ENCODE data around the gene ZNF468.
"Not testable (repeated sequence)": the region's sequence is repeated elsewhere in the genome, so short reads cannot be mapped to it uniquely, and the experiment has no call there.

Gene ZNF468

DNA sequence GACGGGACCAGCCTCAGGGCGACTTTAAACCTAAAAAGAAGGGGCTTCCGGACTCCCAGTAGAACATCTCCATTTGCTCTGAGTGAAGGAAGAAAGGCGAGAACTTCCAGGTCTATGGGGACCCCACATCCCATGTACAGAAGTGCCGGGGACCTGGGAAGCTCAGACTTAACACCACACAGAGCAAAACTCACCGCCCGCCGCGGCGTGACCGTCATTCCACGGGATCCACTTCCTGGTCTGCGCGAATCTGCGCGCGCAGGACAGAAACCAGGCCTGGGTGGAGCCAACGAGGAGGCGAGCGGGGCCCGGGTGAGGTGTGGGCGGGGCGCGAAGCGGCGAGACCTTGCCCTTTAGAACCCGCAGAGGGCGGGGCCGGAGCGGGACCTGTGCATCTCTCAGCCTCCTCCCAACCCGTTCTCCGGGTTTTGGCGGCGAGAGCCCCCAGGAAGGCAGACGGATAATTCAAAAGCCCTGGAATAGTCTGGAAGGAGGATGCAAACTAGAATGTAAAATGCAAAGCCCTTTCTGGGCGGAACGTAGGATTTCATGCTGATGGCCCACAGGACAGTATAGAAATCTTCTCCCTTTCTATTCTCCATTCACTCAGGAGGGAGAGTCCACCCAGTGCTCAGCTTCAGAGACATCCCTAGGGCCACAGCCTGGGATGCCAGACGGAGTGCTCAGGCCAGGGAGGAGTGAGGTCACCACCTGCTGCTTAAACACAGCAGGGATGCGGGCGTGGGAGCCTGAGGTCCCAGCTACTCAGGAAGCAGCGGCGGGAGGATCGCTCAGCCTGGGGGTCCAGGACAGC, at the start of gene ZNF468:
Gene ZNF468, minus strand, starts transcription at position 242 of the 814 bp plus-strand sequence. CDS start 3,347 bp downstream, outside the sequence.
- peak; percentile 20 to 26 for DNase-seq (ENCODE audit: low read depth in 2 of 2)

GRCh38 chr19:52904052-52904780, 46.8 kb upstream of the ZNF468 start:
- DNase-seq (ENCODE audit: low read depth in 2 of 2) = not testable (repeated sequence)

GRCh38 chr19:52901842-52902241, 44.4 kb upstream of the ZNF468 start:
- no peak for DNase-seq (ENCODE audit: low read depth in 2 of 2)

- DNase-seq (ENCODE audit: low read depth in 2 of 2) = not testable (repeated sequence)
These were observed 41.2 kb upstream of the ZNF468 start for GRCh38 chr19:52898596-52898995.

DNA sequence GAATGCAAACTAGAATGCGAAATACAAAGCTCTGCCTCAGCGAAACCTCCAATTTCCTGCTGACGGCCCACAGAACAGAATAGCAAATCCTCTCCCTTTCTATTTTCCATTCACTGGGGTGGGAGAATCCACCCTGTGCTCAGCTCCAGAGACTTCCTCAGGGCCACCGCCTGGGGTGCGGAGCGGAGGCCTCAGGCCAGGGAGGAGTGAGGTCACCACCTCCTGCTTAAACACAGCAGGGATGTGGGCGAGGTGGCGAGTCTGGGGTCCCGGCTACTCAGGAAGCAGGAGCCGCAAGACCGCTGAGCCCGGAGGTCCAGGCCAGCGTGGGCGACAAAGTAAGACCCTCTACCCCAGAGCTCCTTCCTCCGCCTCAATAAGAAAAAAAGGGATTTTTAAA, 40.7 kb upstream of the ZNF468 start:
- DNase-seq (ENCODE audit: low read depth in 2 of 2) = no peak

DNA sequence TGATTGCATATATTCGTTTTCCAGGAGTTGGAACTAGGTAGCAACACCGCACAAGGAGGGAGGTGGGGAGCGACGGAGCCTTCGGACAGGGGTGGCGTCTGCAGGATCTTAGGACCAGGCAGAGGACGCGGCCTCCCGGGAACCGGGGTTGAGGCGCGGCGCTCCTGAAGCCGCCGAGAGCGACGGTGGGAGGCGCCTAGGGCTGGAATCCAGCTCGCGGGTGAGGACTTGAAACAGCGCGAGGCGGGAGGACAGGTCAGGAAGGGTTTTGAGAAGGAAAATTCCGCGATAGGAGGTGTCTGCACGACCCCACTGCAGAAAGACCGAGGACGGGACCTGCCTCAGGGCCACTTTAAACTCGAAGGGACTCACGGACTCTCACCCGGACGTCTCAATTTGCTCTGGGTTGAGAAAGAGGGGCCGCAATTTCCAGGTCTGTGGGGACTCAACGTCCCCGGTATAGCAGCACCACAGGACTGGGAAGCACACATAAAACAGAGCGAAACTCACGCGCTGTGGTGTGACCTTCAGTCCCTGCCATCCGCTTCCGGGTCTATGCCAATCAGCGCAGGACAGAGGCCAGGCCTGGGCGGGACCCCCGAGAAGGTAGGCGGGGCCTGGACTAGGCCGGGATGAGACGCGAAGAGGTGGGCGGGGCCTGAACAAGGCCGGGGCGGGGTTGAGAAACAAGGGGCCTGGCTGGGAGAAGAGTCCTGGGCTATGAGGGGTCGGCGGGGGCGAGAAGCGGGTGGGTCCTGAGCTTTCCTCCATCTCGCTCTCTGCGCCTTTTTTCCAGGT, 39.9 kb upstream of the ZNF468 start, which contains the start of gene ZNF320:
Gene ZNF320, minus strand, starts transcription at position 498 of the 798 bp plus-strand sequence. CDS start 7,380 bp downstream, outside the sequence.
- DNase-seq (ENCODE audit: low read depth in 2 of 2) = peak; percentile 79 to 83

DNA sequence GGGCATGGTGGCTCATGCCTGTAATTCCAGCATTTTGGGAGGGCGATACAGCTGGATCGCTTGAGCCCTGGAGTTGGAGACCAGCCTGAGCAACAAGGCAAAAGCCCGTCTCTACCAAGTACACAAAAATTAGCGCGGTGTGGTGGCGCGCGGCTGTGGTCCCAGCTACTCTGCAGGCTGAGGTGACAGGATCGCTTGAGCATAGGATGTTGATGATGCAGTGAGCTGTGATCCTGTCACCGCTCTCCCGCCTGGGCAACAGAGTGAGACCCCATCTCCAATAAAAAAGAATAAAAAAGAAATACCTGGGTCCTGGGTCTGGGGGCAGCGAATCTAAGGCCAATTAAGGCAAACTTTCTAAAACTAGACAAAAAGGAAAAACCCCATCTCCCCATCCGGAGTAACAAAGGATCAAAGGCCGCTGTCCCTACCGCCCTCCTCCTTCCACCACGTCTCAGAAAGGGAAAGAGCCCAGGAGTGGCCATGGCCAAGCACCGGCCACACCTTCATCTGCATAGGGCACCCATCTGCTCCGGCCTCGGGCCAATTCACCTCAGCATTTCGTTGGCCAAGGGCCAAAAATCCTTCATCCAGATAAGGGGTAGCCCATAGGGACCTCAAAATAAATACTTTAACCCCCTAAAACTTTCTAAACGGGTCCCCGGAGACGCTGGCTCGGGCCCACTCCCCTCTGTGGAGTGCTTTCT, 39.2 kb upstream of the ZNF468 start:
- no peak for DNase-seq (ENCODE audit: low read depth in 2 of 2)

GRCh38 chr19:52891336-52891735, 33.9 kb upstream of the ZNF468 start:
- DNase-seq (ENCODE audit: low read depth in 2 of 2) = no peak

DNA sequence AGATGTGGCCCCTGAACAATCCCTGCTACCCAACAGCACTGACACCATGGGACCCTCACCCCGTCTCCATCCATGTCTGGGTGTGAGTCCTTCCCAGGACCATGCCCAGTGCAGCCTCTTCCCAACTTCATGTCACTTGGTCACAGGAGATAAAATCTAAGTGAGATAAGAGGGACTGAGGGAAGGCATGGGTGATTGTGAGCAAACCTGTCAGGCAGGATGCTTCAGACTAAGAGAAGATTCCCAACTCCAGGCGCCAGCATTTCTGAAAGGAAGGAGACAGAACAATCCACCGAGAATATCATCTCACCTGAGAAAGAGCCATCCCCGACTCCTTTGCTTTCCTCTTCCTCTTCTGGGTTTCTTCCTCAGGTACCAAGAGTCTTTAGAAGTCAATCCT, 32.5 kb upstream of the ZNF468 start:
- DNase-seq (ENCODE audit: low read depth in 2 of 2) = no peak

DNA sequence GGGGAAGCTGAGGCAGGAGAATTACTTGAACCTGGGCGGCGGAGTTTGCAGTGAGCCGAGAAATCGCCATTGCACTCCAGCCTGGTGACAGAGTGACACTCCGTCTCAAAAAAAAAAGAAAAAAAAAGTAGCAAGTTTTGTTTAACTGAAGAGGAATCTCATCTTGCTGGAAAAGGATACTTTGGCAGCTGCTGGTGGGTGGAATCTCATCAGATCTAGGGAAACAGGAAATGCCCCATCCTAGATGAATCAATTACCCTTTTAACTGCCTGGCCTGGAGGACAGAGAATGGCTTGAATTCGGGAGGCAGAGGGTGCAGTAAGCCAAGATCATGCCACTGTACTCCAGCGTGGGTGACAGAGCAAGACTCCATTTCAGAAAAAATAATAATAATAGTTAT, 31.7 kb upstream of the ZNF468 start:
- no peak for DNase-seq (ENCODE audit: low read depth in 2 of 2)

- no peak for DNase-seq (ENCODE audit: low read depth in 2 of 2)
These were observed 23.5 kb upstream of the ZNF468 start for GRCh38 chr19:52880895-52881389.

- not testable (repeated sequence) for DNase-seq (ENCODE audit: low read depth in 2 of 2)
These were observed 15.6 kb upstream of the ZNF468 start for GRCh38 chr19:52872996-52873395.

DNA sequence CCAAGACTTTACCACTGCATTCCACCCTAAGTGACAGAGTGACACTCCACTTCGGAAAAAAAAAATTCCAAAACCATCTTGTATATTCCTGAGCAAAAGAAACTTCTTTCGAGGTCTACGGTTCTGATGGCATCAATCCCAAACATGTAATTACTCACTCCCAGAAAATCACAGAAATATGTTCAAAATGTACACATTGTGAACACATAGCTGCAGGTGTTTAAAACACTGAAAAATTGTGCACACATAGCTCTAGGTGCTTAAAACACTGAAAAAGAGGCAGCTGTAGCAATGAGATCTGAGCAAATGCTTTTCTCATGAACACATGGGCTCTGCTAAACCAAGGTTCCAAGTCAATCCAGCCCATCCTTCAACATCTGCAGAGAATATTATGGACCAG, 14.0 kb upstream of the ZNF468 start:
- DNase-seq (ENCODE audit: low read depth in 2 of 2) = no peak

DNA sequence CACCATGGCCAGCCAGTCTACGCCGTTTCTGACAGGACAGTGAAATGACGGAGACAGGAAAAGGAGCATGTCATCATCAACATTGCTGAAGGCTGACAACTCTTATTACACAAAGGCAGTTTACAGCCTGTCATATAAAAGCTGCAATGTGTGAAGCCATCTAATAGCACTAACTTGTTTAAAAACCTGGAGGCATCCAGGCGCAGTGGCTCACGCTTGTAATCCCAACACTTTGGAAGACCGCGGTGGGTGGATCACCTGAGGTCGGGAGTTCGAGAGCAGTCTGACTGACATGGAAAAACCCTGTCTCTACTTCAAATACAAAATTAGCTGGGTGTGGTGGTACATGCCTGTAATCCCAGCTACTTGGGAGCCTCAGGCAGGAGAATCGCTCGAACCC, 10.6 kb upstream of the ZNF468 start:
- not testable (repeated sequence) for DNase-seq (ENCODE audit: low read depth in 2 of 2)

DNA sequence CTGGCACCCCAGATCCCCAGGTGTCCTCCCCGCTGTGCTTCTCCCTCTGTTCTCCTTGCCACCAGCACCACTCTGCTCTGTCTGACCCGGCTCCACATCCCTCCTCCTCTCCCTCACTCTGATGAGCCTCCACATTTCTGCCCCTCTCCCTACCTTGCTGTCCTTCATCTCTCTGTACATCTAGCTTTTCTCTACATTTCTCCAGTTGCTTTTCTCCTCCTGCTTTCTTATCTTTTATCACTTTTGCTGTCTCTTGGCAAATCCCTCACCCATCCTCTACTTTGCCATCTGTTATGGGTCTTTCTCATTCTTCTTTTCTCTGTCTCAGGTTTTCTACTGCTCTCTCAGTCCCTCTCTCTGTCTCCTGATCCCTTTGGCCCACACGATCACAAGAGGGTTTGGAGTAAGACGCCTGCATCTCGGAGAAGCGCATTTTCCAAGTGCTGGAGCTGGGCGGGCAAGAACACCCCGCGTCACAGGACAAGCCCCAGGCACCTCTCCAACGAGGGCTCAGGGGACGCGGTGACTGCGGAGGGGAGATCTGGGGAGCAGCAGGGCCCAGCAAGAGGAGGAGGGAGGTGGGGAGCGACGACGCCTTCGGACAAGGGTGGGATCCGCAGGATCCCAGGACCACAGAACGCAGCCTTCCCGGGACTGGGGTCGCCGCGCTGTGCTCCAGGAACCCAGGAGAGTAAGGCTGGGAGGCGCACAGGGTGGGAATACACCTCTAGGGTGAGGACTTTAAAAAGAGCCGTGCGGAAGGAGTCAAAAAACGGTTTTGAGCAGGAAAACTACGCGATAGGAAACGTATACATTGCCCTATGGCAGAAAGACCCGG, 660 bp downstream of the ZNF468 start:
- DNase-seq (ENCODE audit: low read depth in 2 of 2) = not testable (repeated sequence)

GRCh38 chr19:52847352-52847751, 10.1 kb downstream of the ZNF468 start:
- not testable (repeated sequence) for DNase-seq (ENCODE audit: low read depth in 2 of 2)

GRCh38 chr19:52840825-52841465, 16.5 kb downstream of the ZNF468 start:
- not testable (repeated sequence) for DNase-seq (ENCODE audit: low read depth in 2 of 2)

GRCh38 chr19:52834289-52834688, 23.1 kb downstream of the ZNF468 start:
- DNase-seq (ENCODE audit: low read depth in 2 of 2) = not testable (repeated sequence)

GRCh38 chr19:52833541-52833940, 23.9 kb downstream of the ZNF468 start:
- DNase-seq (ENCODE audit: low read depth in 2 of 2) = not testable (repeated sequence)

DNA sequence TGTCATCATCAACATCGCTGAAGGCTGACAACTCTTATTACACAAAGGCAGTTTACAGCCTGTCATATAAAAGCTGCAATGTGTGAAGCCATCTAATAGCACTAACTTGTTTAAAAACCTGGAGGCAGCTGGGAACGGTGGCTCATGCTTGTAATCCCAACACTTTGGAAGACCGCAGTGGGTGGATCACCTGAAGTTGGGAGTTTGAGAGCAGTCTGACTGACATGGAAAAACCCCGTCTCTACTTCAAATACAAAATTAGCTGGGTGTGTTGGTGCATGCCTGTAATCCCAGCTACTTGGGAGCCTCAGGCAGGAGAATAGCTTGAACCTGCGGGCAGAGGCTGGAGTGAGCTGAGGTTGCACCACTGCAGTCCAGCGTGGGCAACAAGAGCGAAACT, 27.6 kb downstream of the ZNF468 start:
- DNase-seq (ENCODE audit: low read depth in 2 of 2) = not testable (repeated sequence)

Data from fibroblast of skin of left quadriceps (primary cell).